Measurements from ENCODE around the gene ITPR3. TPM values are rescaled to one million over a fixed set of nuclear protein-coding genes. Genes with fewer than 3 reads are reported as not detected.

ITPR3 gene
- total RNA-seq, 1 experiment from 2014 or later: 103 TPM

GRCh38 chr6:33661106-33661838 is 40.1 kb downstream of the ITPR3 start:
- Histone ChIP-seq H2AFZ (ENCODE audit: low read depth, low read length, poor library complexity, severe bottlenecking) (no peak overlapping the region), H3K36me3 (ENCODE audit: control insufficient read depth in 1 of 2, insufficient read depth in 2 of 2, low read length in 2 of 2) (peaks cover 26 to 28% of the 10 kb centered on the region in 2 experiments; a peak in 3 of 4 replicates), H3K9me2 (ENCODE audit: insufficient read depth) (no peaks in the 10 kb centered on the region), H3K27ac (ENCODE audit: low read depth, low read length) (no peak overlapping the region), H3K9ac (ENCODE audit: low read length) (no peak overlapping the region), H4K20me1 (ENCODE audit: insufficient read depth) (no peaks in the 10 kb centered on the region), H3K27me3 (ENCODE audit: insufficient read depth, low read length) (no peaks in the 10 kb centered on the region), H3K79me2 (ENCODE audit: insufficient read depth, low read length) (peaks cover 3% of the 10 kb centered on the region; the same call in 1 of the 2 replicates), H3K4me3 (replicated peaks in 1 of 2; ENCODE audit: low read depth in 1 of 2, low read length in 2 of 2) (no peak overlapping the region), H3K4me1 (ENCODE audit: control insufficient read depth in 1 of 2, insufficient read depth in 2 of 2, low read length in 2 of 2) (no peaks in the 10 kb centered on the region), H3K4me2 (ENCODE audit: low read length) (no peak overlapping the region), H3K9me3 (ENCODE audit: control insufficient read depth in 1 of 2, insufficient read depth in 1 of 2, low read depth in 1 of 2, low read length in 2 of 2) (no peaks in the 10 kb centered on the region)
- intact Hi-C loops (cut with micrococcal nuclease): no loop called here
- BruUV-seq (replicated peaks): no TSS peak
- no peak for TF ChIP-seq YY1 (IDR thresholded peaks at IDR 0.05; ENCODE audit: extremely low read depth, insufficient replicate concordance, low read depth, low read length)
- no peak for TF ChIP-seq POLR2AphosphoS5 (IDR thresholded peaks at IDR 0.05; ENCODE audit: low read depth, low read length)
- TF ChIP-seq ELF1 (IDR thresholded peaks at IDR 0.05; ENCODE audit: borderline replicate concordance, low read depth): no peak
- RAD21 ChIA-PET (ENCODE audit: low non-redundant PET in 1 of 2, low total read pairs in 2 of 2, uncharacterized antibody in 2 of 2, unreplicated experiment in 2 of 2): no interaction called here
- POLR2A ChIA-PET: no interaction called here
- CTCF ChIA-PET: no interaction called here
- DNase-seq (ENCODE audit: low read depth, low spot score): no peak
- ATAC-seq: no peak

- ChIA-PET CTCF (no interaction called here), RAD21 (ENCODE audit: low non-redundant PET in 1 of 2, low total read pairs in 2 of 2, uncharacterized antibody in 2 of 2, unreplicated experiment in 2 of 2) (no interaction called here), POLR2A (no interaction called here)
- no peak overlapping the region for H3K4me3 ChIP-seq (replicated peaks in 1 of 2; ENCODE audit: low read depth in 1 of 2, low read length in 2 of 2)
- no peaks in the 10 kb centered on the region for H4K20me1 ChIP-seq (ENCODE audit: insufficient read depth)
- H3K4me2 ChIP-seq (ENCODE audit: low read length): no peak overlapping the region
- no peak for DNase-seq (ENCODE audit: low read depth, low spot score)
- H3K36me3 ChIP-seq (ENCODE audit: control insufficient read depth in 1 of 2, insufficient read depth in 2 of 2, low read length in 2 of 2): peaks cover 22 to 30% of the 10 kb centered on the region in 2 experiments; a peak in 3 of 4 replicates
- TF ChIP-seq MAX (IDR thresholded peaks at IDR 0.05): no peak
- no peak for TF ChIP-seq FOSL1 (IDR thresholded peaks at IDR 0.05; ENCODE audit: low read depth)
- H3K9me2 ChIP-seq (ENCODE audit: insufficient read depth): no peaks in the 10 kb centered on the region
- no peaks in the 10 kb centered on the region for H3K4me1 ChIP-seq (ENCODE audit: control insufficient read depth in 1 of 2, insufficient read depth in 2 of 2, low read length in 2 of 2)
- BruUV-seq (replicated peaks): no TSS peak
- H2AFZ ChIP-seq (ENCODE audit: low read depth, low read length, poor library complexity, severe bottlenecking): no peak overlapping the region
- no peak overlapping the region for H3K9ac ChIP-seq (ENCODE audit: low read length)
- H3K27ac ChIP-seq (ENCODE audit: low read depth, low read length): no peak overlapping the region
- peak; percentile 6; the same call in 1 of the 2 replicates for ATAC-seq
- H3K79me2 ChIP-seq (ENCODE audit: insufficient read depth, low read length): no peaks in the 10 kb centered on the region; the same call in 1 of the 2 replicates
- intact Hi-C loops (cut with micrococcal nuclease): no loop called here
- H3K27me3 ChIP-seq (ENCODE audit: insufficient read depth, low read length): no peaks in the 10 kb centered on the region
- H3K9me3 ChIP-seq (ENCODE audit: control insufficient read depth in 1 of 2, insufficient read depth in 1 of 2, low read depth in 1 of 2, low read length in 2 of 2): no peaks in the 10 kb centered on the region
These were observed 41.2 kb downstream of the ITPR3 start for GRCh38 chr6:33662318-33662717.
